ENCODE data around the gene HSF4.

The HSF4 gene

DNA sequence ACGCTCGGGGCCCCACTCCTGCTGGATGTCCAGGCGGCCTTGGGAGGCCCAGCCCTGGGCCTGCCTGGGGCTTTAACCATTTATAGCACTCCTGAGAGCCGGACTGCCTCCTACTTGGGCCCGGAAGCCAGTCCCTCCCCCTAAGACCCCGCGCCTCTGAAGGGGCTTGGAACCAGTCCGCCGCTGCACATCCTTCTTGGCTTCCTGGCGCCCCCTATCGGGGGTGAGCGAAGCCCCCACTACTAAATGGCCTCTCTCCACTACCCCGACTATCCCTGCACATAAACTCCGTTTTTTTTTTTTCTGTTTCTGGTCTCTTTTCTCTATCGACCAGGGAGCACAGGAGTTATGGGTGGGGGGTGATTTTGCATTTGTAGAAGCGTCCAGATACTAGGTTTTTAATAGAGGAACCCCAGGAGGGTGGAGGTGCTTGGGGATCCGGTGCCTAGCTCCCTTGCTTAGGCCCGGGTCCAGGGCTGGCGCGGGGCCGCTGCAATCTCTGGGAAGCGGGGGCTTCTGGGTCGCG is 5.2 kb downstream of the HSF4 start:
- no peak for DNase-seq (ENCODE audit: low read depth)
- TF ChIP-seq CTCF (conservative IDR thresholded peaks at IDR 0.05; ENCODE audit: low read depth, low read length): peak; percentile 81
- peak overlapping the region; percentile 52 for H3K4me3 ChIP-seq (ENCODE audit: low read length)

DNA sequence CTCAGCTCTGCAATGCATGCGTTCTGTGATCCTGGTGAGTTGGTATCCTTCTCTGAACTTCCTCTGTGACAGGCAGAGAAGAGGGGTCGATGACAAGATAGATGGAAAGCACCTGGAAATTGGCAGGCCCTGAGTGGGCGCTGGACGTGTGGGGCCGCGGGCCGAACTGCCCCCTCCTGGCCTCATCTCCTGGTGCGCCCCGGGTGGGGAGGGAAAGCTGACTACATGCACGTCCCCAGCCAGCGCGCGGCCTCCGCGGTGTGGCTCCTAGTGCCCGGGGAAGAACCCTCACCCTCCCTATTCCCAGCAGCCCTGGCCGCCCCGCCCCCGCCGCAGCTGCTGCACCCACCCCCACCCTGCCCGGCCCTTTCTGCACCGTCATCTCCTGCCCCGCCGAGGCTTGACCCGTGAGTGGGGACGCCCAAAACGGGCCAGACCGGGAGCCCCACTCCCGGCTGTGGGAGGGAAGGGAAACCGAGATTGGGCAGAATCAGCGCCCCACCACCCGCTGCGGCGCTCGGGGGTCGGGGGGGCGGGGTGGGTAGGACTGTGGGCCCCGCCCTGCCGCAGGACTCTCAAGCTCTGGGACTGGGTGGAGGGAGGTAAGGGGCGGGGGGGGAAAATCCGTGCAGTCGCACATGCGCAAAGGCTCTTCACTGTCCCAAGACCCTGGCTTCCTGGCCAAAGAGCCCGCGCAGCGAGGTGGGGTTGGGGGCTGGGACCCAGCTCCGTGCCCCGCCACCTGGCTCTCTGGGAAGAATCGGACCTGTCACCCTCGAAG is 5.8 kb downstream of the HSF4 start, which contains the start of gene NOL3:
TSS of gene NOL3 (plus strand) at position 371 of the 781 bp plus-strand sequence.
- TF ChIP-seq CTCF (conservative IDR thresholded peaks at IDR 0.05; ENCODE audit: low read depth, low read length): no peak
- DNase-seq (ENCODE audit: low read depth): no peak
- peak within 1 kb of the TSS; percentile 52 for H3K4me3 ChIP-seq (ENCODE audit: low read length)

- no peak for DNase-seq (ENCODE audit: low read depth)
- H3K4me3 ChIP-seq (ENCODE audit: low read length): peak overlapping the region; percentile 52
- TF ChIP-seq CTCF (conservative IDR thresholded peaks at IDR 0.05; ENCODE audit: low read depth, low read length): no peak
Measured at GRCh38 chr16:67170949-67171649, 6.6 kb downstream of the HSF4 start.

GRCh38 chr16:67173323-67173722 is 8.8 kb downstream of the HSF4 start:
- H3K4me3 ChIP-seq (ENCODE audit: low read length): peak overlapping the region; percentile 57

GRCh38 chr16:67173808-67174705 is 9.5 kb downstream of the HSF4 start:
- peak overlapping the region; percentile 57 for H3K4me3 ChIP-seq (ENCODE audit: low read length)
- peak; percentile 77 for DNase-seq (ENCODE audit: low read depth)
- peak; percentile 42 for TF ChIP-seq CTCF (conservative IDR thresholded peaks at IDR 0.05; ENCODE audit: low read depth, low read length)

More at GRCh38 chr16:67173323-67173722, 8.8 kb downstream of the HSF4 start:
- DNase-seq (ENCODE audit: low read depth): no peak
- TF ChIP-seq CTCF (conservative IDR thresholded peaks at IDR 0.05; ENCODE audit: low read depth, low read length): no peak

DNA sequence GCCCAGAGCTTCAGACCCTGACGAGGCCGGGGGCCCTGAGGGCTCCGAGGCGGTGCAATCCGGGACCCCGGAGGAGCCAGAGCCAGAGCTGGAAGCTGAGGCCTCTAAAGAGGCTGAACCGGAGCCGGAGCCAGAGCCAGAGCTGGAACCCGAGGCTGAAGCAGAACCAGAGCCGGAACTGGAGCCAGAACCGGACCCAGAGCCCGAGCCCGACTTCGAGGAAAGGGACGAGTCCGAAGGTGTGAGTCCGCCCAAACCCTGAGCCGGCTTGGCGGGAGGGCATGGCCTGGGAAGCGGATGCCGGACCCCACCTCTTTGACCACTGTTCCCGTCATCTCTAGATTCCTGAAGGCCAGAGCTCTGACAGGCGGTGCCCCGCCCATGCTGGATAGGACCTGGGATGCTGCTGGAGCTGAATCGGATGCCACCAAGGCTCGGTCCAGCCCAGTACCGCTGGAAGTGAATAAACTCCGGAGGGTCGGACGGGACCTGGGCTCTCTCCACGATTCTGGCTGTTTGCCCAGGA is 10.2 kb downstream of the HSF4 start:
- TF ChIP-seq CTCF (conservative IDR thresholded peaks at IDR 0.05; ENCODE audit: low read depth, low read length): no peak
- peak overlapping the region; percentile 57 for H3K4me3 ChIP-seq (ENCODE audit: low read length)
- DNase-seq (ENCODE audit: low read depth): no peak
